Ishikawa (cell line): Measurements from ENCODE around the gene CYBRD1.

Experiments used
- CEBPB ChIP-seq: IDR thresholded peaks from 2 replicates; pipeline ENCODE4 v1.6.1; 2012
- CREB1 ChIP-seq: IDR thresholded peaks from 2 replicates; pipeline ENCODE4 v1.6.1; 2012; ENCODE audit warnings: low read depth
- EGR1 ChIP-seq: IDR thresholded peaks from 2 replicates; pipeline ENCODE4 v1.6.1; 2012
- EP300 ChIP-seq: IDR thresholded peaks from 2 replicates; pipeline ENCODE4 v1.6.1; 2012; ENCODE audit warnings: borderline replicate concordance
- FOXM1 ChIP-seq: IDR thresholded peaks from 2 replicates; pipeline ENCODE4 v1.6.1; 2012; ENCODE audit warnings: low read depth, borderline replicate concordance
- MAX ChIP-seq: IDR thresholded peaks from 2 replicates; pipeline ENCODE4 v1.6.1; 2012
- NFIC ChIP-seq: IDR thresholded peaks from 2 replicates; pipeline ENCODE4 v1.6.1; 2012
- RAD21 ChIP-seq: IDR thresholded peaks from 2 replicates; pipeline ENCODE4 v1.6.1; 2012; ENCODE audit warnings: low read depth
- REST ChIP-seq: IDR thresholded peaks from 2 replicates; pipeline ENCODE4 v1.6.1; 2012; ENCODE audit warnings: low read depth, mild to moderate bottlenecking
- TAF1 ChIP-seq: IDR thresholded peaks from 2 replicates; pipeline ENCODE4 v1.6.1; 2012; ENCODE audit warnings: low read depth, mild to moderate bottlenecking
- TCF12 ChIP-seq: IDR thresholded peaks from 2 replicates; pipeline ENCODE4 v1.6.1; 2012; ENCODE audit warnings: low read depth
- TEAD4 ChIP-seq: IDR thresholded peaks from 2 replicates; pipeline ENCODE4 v1.6.1; 2012
- YY1 ChIP-seq: IDR thresholded peaks from 2 replicates; pipeline ENCODE4 v1.6.1; 2012; ENCODE audit warnings: low read depth
- ZBTB7A ChIP-seq: IDR thresholded peaks from 2 replicates; pipeline ENCODE4 v1.6.1; 2012; ENCODE audit warnings: low read depth
- TF ChIP-seq, protein P1 (sequence below): IDR thresholded peaks from 2 replicates; pipeline ENCODE4 v1.6.1; 2012

The CYBRD1 gene

GRCh38 chr2:171522788-171523087 lies 464 bp downstream of the CYBRD1 start:
- TF ChIP-seq CREB1, result no peak
- TF ChIP-seq EGR1, result peak; percentile 28; the same call in 1 of the 2 replicates

DNA sequence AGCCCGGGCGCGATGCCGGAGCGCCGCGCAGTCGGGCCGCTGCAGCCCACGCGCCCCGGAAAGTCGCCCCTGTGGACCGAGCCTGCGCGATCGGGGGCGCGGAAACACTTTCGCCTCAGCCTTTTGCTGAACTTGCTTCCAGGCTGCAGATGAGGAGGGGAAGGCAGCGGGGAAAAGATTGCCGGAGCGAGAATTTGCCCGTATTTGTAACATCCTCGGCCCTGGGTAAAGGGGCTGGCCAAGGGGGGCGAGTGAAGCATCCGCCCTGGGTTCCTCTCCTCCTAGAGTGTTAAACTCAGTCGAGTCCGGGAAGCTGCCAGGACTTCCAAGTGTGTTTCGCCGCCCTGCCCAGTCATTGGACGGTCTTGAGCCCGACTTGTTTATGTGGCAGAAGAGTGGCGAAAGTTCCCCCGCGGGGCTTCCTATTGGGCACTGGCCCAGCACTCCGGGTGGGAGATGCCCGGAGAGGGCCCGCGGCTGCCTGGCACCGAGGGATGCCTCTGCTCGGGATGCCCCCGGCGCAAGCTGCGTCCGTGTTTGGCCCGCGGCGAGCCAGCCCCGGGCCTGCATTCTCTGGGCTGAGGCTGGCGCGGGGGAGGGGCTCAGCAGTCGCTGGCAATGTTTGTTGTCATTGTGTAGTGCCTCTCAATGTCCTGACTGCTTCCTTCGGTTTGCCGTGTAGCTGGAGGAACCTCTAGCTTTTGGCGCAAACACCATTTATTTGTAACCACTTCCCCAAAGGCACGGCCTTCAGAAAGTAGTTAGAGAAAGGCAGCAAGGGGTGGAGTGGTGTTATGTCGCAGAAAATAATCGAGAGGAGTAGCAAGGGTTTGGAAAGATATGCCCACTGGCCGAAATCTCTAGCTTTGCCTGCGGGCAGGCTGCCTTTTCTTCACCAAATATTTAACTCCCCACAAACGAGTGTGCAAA lies 1.1 kb downstream of the CYBRD1 start:
- TF ChIP-seq TAF1, result 0 out of 2 replicates have a peak, but pooled peaks have one; percentile 9
- TF ChIP-seq TCF12, result no peak; the same call in 1 of the 2 replicates
- no peak for TF ChIP-seq EP300
- no peak for TF ChIP-seq EGR1
- TF ChIP-seq CEBPB, result no peak
- no peak; the same call in 1 of the 2 replicates for TF ChIP-seq ZBTB7A
- TF ChIP-seq NFIC, result peak; percentile 24; the same call in 1 of the 2 replicates
- TF ChIP-seq TEAD4, result peak; percentile 46
- TF ChIP-seq MAX, result peak; percentile 90
- no peak for TF ChIP-seq RAD21
- TF ChIP-seq, protein P1, sequence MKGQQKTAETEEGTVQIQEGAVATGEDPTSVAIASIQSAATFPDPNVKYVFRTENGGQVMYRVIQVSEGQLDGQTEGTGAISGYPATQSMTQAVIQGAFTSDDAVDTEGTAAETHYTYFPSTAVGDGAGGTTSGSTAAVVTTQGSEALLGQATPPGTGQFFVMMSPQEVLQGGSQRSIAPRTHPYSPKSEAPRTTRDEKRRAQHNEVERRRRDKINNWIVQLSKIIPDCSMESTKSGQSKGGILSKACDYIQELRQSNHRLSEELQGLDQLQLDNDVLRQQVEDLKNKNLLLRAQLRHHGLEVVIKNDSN, result peak; percentile 73
- TF ChIP-seq YY1, result no peak

- peak; percentile 52 for TF ChIP-seq TEAD4
- TF ChIP-seq ZBTB7A, result no peak
- TF ChIP-seq TCF12, result no peak
- peak; percentile 94 for TF ChIP-seq CEBPB
These were observed 1.7 kb downstream of the CYBRD1 start for GRCh38 chr2:171524018-171524401.

DNA sequence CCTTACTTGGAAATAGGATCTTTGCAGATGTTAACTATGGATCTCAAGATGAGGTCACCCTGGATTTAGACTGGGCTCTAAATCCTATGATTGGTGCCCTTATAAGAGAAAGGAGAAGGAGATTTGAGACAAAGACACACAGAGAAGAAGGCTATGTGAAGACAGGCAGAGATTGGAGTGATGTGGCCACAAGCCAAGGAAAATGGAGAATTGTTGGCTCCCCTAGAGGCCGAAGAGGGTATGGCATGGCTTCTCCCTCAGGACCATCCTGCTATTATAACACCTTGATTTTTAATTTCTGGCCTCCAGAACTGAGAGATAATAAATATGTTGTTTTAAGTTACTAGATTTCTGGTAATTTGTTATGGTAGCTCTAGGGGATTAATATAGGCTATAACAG lies 7.6 kb downstream of the CYBRD1 start:
- TF ChIP-seq YY1, result peak; percentile 52; the same call in 1 of the 2 replicates
- no peak for TF ChIP-seq TCF12
- no peak for TF ChIP-seq REST
- TF ChIP-seq EGR1, result no peak
- peak; percentile 3; the same call in 1 of the 2 replicates for TF ChIP-seq RAD21

DNA sequence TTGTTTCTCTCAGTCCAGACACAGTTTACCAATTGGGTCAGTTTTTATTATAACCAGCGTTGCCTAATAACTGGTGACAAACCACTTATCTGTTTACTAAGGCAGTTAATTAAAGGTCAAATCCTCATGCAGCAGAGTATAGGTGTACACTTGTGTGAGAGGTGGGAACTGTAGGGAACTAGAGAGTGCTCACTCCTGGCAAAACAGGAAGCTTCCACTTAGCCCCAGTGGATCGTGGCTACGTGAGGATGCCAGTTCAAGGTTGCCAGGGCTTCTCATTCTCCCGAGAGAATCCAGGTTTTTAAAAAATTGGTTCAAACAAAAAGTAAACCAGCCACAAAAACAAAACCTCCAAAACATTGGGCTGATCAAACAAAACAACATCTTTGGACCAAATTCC lies 8.1 kb downstream of the CYBRD1 start:
- TF ChIP-seq EGR1 (no peak), CEBPB (no peak), TAF1 (no peak), REST (no peak), CREB1 (no peak), YY1 (no peak), TCF12 (no peak), RAD21 (no peak), ZBTB7A (no peak), TEAD4 (no peak), FOXM1 (no peak), MAX (no peak), NFIC (no peak), EP300 (no peak)
- TF ChIP-seq, protein P1, result no peak

DNA sequence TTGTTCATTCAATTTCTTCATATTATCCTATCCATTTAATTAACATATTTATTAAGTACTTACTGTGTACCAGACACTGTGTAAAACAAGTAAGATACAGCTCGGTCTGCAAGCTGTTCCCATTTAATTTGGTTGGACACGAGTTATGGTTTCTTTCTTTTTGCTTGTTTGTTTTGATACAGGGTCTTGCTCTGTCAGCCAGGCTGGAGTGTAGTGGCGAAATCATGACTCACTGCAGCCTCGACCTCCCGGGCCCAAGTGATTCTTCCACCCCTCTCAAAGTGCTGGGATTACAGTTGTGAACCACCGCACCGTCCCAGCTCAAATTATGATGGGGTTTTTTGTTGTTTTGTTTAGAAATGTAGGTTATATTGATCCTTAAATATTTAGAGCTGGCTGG lies 9.0 kb downstream of the CYBRD1 start:
- TF ChIP-seq, protein P1, result no peak
- TF ChIP-seq REST (no peak), TAF1 (no peak), MAX (no peak), EGR1 (no peak), TEAD4 (no peak), EP300 (no peak), ZBTB7A (no peak), FOXM1 (no peak), CEBPB (no peak), YY1 (no peak), RAD21 (no peak), NFIC (no peak)
